ENCODE measurements around the gene SPATA33. TPM values are rescaled to one million over a fixed set of nuclear protein-coding genes. Genes with fewer than 3 reads are reported as not detected.

The SPATA33 gene
- total and polyA plus RNA-seq, 2 experiments from 2014 or later = 4.4 to 16.8 TPM

- Histone ChIP-seq H3K4me3 (no peak overlapping the region), H3K9me3 (ENCODE audit: low read depth) (no peaks in the 10 kb centered on the region), H3K4me2 (no peak overlapping the region), H2AFZ (no peak overlapping the region), H3K27ac (no peak overlapping the region), H3K36me3 (replicated peaks; ENCODE audit: insufficient read depth, low read depth) (no peaks in the 10 kb centered on the region), H3K9me2 (replicated peaks; ENCODE audit: insufficient read depth) (no peaks in the 10 kb centered on the region), H3K4me1 (ENCODE audit: insufficient read depth) (peaks cover 12% of the 10 kb centered on the region), H3K27me3 (no peaks in the 10 kb centered on the region), H3K79me2 (peaks cover 55% of the 10 kb centered on the region), H4K20me1 (ENCODE audit: insufficient read depth, poor library complexity, severe bottlenecking) (peaks cover 6% of the 10 kb centered on the region)
- TF ChIP-seq EZH2 (IDR thresholded peaks at IDR 0.05; ENCODE audit: borderline replicate concordance) = no peak
- TF ChIP-seq EZH2phosphoT487 (IDR thresholded peaks at IDR 0.05; ENCODE audit: low read depth, severe bottlenecking, unreplicated experiment) = no peak
- 95% methylated on average over 10 of the region's 10 CpGs for WGBS (ENCODE audit: low lambda C conversion rate, missing lambda C conversion rate)
- no peak for DNase-seq (ENCODE audit: low spot score)
Observed at GRCh38 chr16:89653656-89654295, 3.9 kb upstream of the SPATA33 start.

- H2AFZ ChIP-seq = no peak overlapping the region
- no peaks in the 10 kb centered on the region for H3K9me3 ChIP-seq (ENCODE audit: low read depth)
- no peaks in the 10 kb centered on the region for H3K36me3 ChIP-seq (replicated peaks; ENCODE audit: insufficient read depth, low read depth)
- H3K4me3 ChIP-seq = no peak overlapping the region
- no peak for DNase-seq (ENCODE audit: low spot score)
- H3K9me2 ChIP-seq (replicated peaks; ENCODE audit: insufficient read depth) = no peaks in the 10 kb centered on the region
- H4K20me1 ChIP-seq (ENCODE audit: insufficient read depth, poor library complexity, severe bottlenecking) = peaks cover 6% of the 10 kb centered on the region
- peaks cover 14% of the 10 kb centered on the region for H3K4me1 ChIP-seq (ENCODE audit: insufficient read depth)
- peaks cover 66% of the 10 kb centered on the region for H3K79me2 ChIP-seq
- WGBS (ENCODE audit: low lambda C conversion rate, missing lambda C conversion rate) = 96% methylated on average over 10 of the region's 10 CpGs
- H3K4me2 ChIP-seq = no peak overlapping the region
- no peak overlapping the region for H3K27ac ChIP-seq
- TF ChIP-seq CTCF (IDR thresholded peaks at IDR 0.05; ENCODE audit: poor library complexity) = no peak
- TF ChIP-seq EZH2phosphoT487 (IDR thresholded peaks at IDR 0.05; ENCODE audit: low read depth, severe bottlenecking, unreplicated experiment) = no peak
- TF ChIP-seq EZH2 (IDR thresholded peaks at IDR 0.05; ENCODE audit: borderline replicate concordance) = no peak
- H3K27me3 ChIP-seq = no peaks in the 10 kb centered on the region
Observed at GRCh38 chr16:89655062-89655643, 2.5 kb upstream of the SPATA33 start.

GRCh38 chr16:89656435-89657121 lies 1.1 kb upstream of the SPATA33 start:
- DNase-seq (ENCODE audit: low spot score) = no peak
- Histone ChIP-seq H3K9me2 (replicated peaks; ENCODE audit: insufficient read depth) (no peaks in the 10 kb centered on the region), H3K36me3 (replicated peaks; ENCODE audit: insufficient read depth, low read depth) (no peaks in the 10 kb centered on the region), H3K27me3 (no peaks in the 10 kb centered on the region), H3K4me3 (peak overlapping the region; percentile 93), H3K4me2 (peak overlapping the region; percentile 99), H3K27ac (no peak overlapping the region), H4K20me1 (ENCODE audit: insufficient read depth, poor library complexity, severe bottlenecking) (peaks cover 3% of the 10 kb centered on the region), H3K4me1 (ENCODE audit: insufficient read depth) (peaks cover 14% of the 10 kb centered on the region), H2AFZ (no peak overlapping the region), H3K9me3 (ENCODE audit: low read depth) (no peaks in the 10 kb centered on the region), H3K79me2 (peaks cover 64% of the 10 kb centered on the region)
- no peak for TF ChIP-seq CTCF (IDR thresholded peaks at IDR 0.05; ENCODE audit: poor library complexity)
- TF ChIP-seq EZH2phosphoT487 (IDR thresholded peaks at IDR 0.05; ENCODE audit: low read depth, severe bottlenecking, unreplicated experiment) = no peak
- no peak for TF ChIP-seq EZH2 (IDR thresholded peaks at IDR 0.05; ENCODE audit: borderline replicate concordance)
- WGBS (ENCODE audit: low lambda C conversion rate, missing lambda C conversion rate) = 61% methylated on average over 21 of the region's 32 CpGs

Data from hepatocyte (in vitro differentiated cells).